HepG2 (cell line): ENCODE measurements around the gene OR2AT4. TPM values are rescaled to one million over a fixed set of nuclear protein-coding genes. Genes with fewer than 3 reads are reported as not detected.

Source experiments
- AKAP8 ChIP-seq: sonication (generic); formaldehyde crosslinking; IDR thresholded peaks from 2 replicates; pipeline ENCODE4 v1.5.1; 2020; ENCODE audit warnings: mild to moderate bottlenecking, missing genetic modification reagents
- HOXA3 ChIP-seq: sonication (generic); formaldehyde crosslinking; IDR thresholded peaks from 2 replicates; pipeline ENCODE4 v1.5.0; 2020; ENCODE audit warnings: missing genetic modification reagents
- JARID2 ChIP-seq: sonication (generic); formaldehyde crosslinking; IDR thresholded peaks from 2 replicates; pipeline ENCODE4 v1.8.1; 2023; ENCODE audit warnings: missing genetic modification reagents, inconsistent platforms; ENCODE audit not compliant: insufficient replicate concordance
- KAT7 ChIP-seq: IDR thresholded peaks from 2 replicates; pipeline ENCODE4 v1.6.1; 2018; ENCODE audit warnings: borderline replicate concordance, missing compliant biosample characterization
- KAT8 ChIP-seq: IDR thresholded peaks from 2 replicates; pipeline ENCODE4 v1.6.1; 2016; ENCODE audit warnings: missing genetic modification reagents, missing compliant biosample characterization
- KDM4B ChIP-seq: sonication (generic); formaldehyde crosslinking; IDR thresholded peaks from 2 replicates; pipeline ENCODE4 v1.4.0; 2020; ENCODE audit warnings: missing genetic modification reagents
- KDM6A ChIP-seq: IDR thresholded peaks from 2 replicates; pipeline ENCODE4 v1.6.1; 2016; ENCODE audit warnings: low read depth
- NFATC3 ChIP-seq: sonication (generic); formaldehyde crosslinking; IDR thresholded peaks from 2 replicates; pipeline ENCODE4 v1.5.1; 2020; ENCODE audit warnings: mild to moderate bottlenecking, missing genetic modification reagents
- NFYB ChIP-seq: sonication (generic); formaldehyde crosslinking; IDR thresholded peaks from 2 replicates; pipeline ENCODE4 v1.4.0; 2020; ENCODE audit warnings: missing genetic modification reagents
- NPAS2 ChIP-seq: sonication (generic); formaldehyde crosslinking; IDR thresholded peaks from 2 replicates; pipeline ENCODE4 v1.8.0; 2022; ENCODE audit warnings: mild to moderate bottlenecking, missing genetic modification reagents, borderline replicate concordance
- RFX3 ChIP-seq: IDR thresholded peaks from 2 replicates; pipeline ENCODE4 v1.6.1; 2016; ENCODE audit warnings: missing biosample characterization, missing genetic modification reagents
- SMAD9 ChIP-seq: sonication (generic); formaldehyde crosslinking; IDR thresholded peaks from 2 replicates; pipeline ENCODE4 v1.5.1; 2020; ENCODE audit warnings: mild to moderate bottlenecking, missing genetic modification reagents
- THYN1 ChIP-seq: sonication (generic); formaldehyde crosslinking; IDR thresholded peaks from 2 replicates; pipeline ENCODE4 v1.8.1; 2023; ENCODE audit warnings: low read depth, mild to moderate bottlenecking, moderate library complexity, missing genetic modification reagents, borderline replicate concordance
- ZNF121 ChIP-seq: sonication (generic); formaldehyde crosslinking; IDR thresholded peaks from 2 replicates; pipeline ENCODE4 v1.5.0; 2020; ENCODE audit warnings: mild to moderate bottlenecking, missing genetic modification reagents
- ZNF253 ChIP-seq: sonication (generic); formaldehyde crosslinking; IDR thresholded peaks from 2 replicates; pipeline ENCODE4 v1.8.0; 2022; ENCODE audit warnings: mild to moderate bottlenecking, missing genetic modification reagents, borderline replicate concordance
- ZNF367 ChIP-seq: sonication (generic); formaldehyde crosslinking; IDR thresholded peaks from 2 replicates; pipeline ENCODE4 v1.4.0; 2020; ENCODE audit warnings: missing genetic modification reagents, borderline replicate concordance
- ZNF431 ChIP-seq: sonication (generic); formaldehyde crosslinking; IDR thresholded peaks from 2 replicates; pipeline ENCODE4 v1.9.0; 2022; ENCODE audit warnings: missing genetic modification reagents, low read depth, mild to moderate bottlenecking, borderline replicate concordance
- ZNF556 ChIP-seq: sonication (generic); formaldehyde crosslinking; IDR thresholded peaks from 2 replicates; pipeline ENCODE4 v1.4.0; 2020; ENCODE audit warnings: mild to moderate bottlenecking, missing genetic modification reagents, borderline replicate concordance
- ZNF577 ChIP-seq: sonication (generic); formaldehyde crosslinking; IDR thresholded peaks from 2 replicates; pipeline ENCODE4 v1.4.0; 2020; ENCODE audit warnings: mild to moderate bottlenecking, low read depth, missing genetic modification reagents, borderline replicate concordance
- ZNF713 ChIP-seq: sonication (generic); formaldehyde crosslinking; IDR thresholded peaks from 2 replicates; pipeline ENCODE4 v1.4.0; 2020; ENCODE audit warnings: mild to moderate bottlenecking, missing genetic modification reagents
- ZNF720 ChIP-seq: sonication (generic); formaldehyde crosslinking; IDR thresholded peaks from 2 replicates; pipeline ENCODE4 v1.4.0; 2020; ENCODE audit warnings: missing genetic modification reagents
- ZNF891 ChIP-seq: sonication (generic); formaldehyde crosslinking; IDR thresholded peaks from 2 replicates; pipeline ENCODE4 v1.5.0; 2020; ENCODE audit warnings: mild to moderate bottlenecking, missing genetic modification reagents
- ZSCAN12 ChIP-seq: sonication (generic); formaldehyde crosslinking; IDR thresholded peaks from 2 replicates; pipeline ENCODE4 v1.9.0; 2021; ENCODE audit warnings: mild to moderate bottlenecking, missing genetic modification reagents
- ZSCAN31 ChIP-seq: sonication (generic); formaldehyde crosslinking; IDR thresholded peaks from 2 replicates; pipeline ENCODE4 v1.5.0; 2020; ENCODE audit warnings: low read depth, mild to moderate bottlenecking, missing genetic modification reagents
- polyA plus RNA-seq, 8 experiments: library from polyadenylated mRNA; depleted of rRNA in 3 of 8; stranded (reverse) in 7 of 8; unstranded in 1 of 8; fragments of >200 nt; fragmentation: Illumina TruSeq in 4 of 8; extraction: Trizol in 4 of 8; gene quantifications; 2 replicates each; pipeline versions ENCODE4 v1.2.1 to v1.2.3, GENCODE V29; 2011 to 2016; ENCODE audit warnings: low read depth in 4 of 8, missing spikeins in 1 of 8, mixed read lengths in 1 of 8; ENCODE audit not compliant: insufficient read depth in 1 of 8
- total RNA-seq, 5 experiments: library from RNA; depleted of rRNA; stranded (reverse); fragments of >200 nt; fragmentation: Illumina TruSeq; extraction: Trizol; gene quantifications; 2 replicates each; pipeline ENCODE4 v1.2.3, GENCODE V29; 2016; ENCODE audit warnings: low read depth in 1 of 5
- TF ChIP-seq, protein P1 (sequence below): IDR thresholded peaks from 2 replicates; pipeline ENCODE4 v1.6.1; 2016; ENCODE audit warnings: missing genetic modification reagents, missing compliant biosample characterization
- TF ChIP-seq, protein P2 (sequence below): sonication (generic); formaldehyde crosslinking; IDR thresholded peaks from 2 replicates; pipeline ENCODE4 v1.4.0; 2020; ENCODE audit warnings: missing genetic modification reagents
- TF ChIP-seq, protein P3 (sequence below): sonication (generic); formaldehyde crosslinking; conservative IDR thresholded peaks from 2 replicates; pipeline ENCODE4 v1.4.0; 2020; ENCODE audit warnings: missing genetic modification reagents
- TF ChIP-seq, protein P4 (sequence below): sonication (generic); formaldehyde crosslinking; IDR thresholded peaks from 2 replicates; pipeline ENCODE4 v1.4.0; 2020; ENCODE audit warnings: missing genetic modification reagents

The OR2AT4 gene
- total and polyA plus RNA-seq, 2 of the 13 experiments (the other 11 are each of a cell fraction or from before 2014, with no cell fraction given) = not detected

- TF ChIP-seq ZNF577 (no peak), KDM4B (CRISPR knock-in tag) (peak; percentile 36; the same call in 1 of the 2 replicates), AKAP8 (CRISPR knock-in tag) (no peak), ZNF556 (no peak), ZNF253 (no peak), ZNF121 (CRISPR knock-in tag) (no peak), ZNF891 (0 out of 2 replicates have a peak, but pooled peaks have one; percentile 44), KDM6A (CRISPR knock-in tag) (no peak), RFX3 (CRISPR knock-in tag) (no peak), ZNF431 (no peak), HOXA3 (CRISPR knock-in tag) (no peak; the same call in 1 of the 2 replicates), THYN1 (CRISPR knock-in tag) (no peak), JARID2 (CRISPR knock-in tag) (no peak), NPAS2 (CRISPR knock-in tag) (no peak), ZSCAN12 (CRISPR knock-in tag) (no peak), KAT8 (CRISPR knock-in tag) (no peak), NFYB (CRISPR knock-in tag) (no peak), ZNF720 (no peak), KAT7 (CRISPR knock-in tag) (no peak), NFATC3 (CRISPR knock-in tag) (no peak), ZNF713 (CRISPR knock-in tag) (no peak), ZSCAN31 (no peak), SMAD9 (CRISPR knock-in tag) (no peak), ZNF367 (CRISPR knock-in tag) (no peak)
- TF ChIP-seq, protein P1, sequence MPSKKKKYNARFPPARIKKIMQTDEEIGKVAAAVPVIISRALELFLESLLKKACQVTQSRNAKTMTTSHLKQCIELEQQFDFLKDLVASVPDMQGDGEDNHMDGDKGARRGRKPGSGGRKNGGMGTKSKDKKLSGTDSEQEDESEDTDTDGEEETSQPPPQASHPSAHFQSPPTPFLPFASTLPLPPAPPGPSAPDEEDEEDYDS (CRISPR knock-in tag) = no peak
- TF ChIP-seq, protein P2, sequence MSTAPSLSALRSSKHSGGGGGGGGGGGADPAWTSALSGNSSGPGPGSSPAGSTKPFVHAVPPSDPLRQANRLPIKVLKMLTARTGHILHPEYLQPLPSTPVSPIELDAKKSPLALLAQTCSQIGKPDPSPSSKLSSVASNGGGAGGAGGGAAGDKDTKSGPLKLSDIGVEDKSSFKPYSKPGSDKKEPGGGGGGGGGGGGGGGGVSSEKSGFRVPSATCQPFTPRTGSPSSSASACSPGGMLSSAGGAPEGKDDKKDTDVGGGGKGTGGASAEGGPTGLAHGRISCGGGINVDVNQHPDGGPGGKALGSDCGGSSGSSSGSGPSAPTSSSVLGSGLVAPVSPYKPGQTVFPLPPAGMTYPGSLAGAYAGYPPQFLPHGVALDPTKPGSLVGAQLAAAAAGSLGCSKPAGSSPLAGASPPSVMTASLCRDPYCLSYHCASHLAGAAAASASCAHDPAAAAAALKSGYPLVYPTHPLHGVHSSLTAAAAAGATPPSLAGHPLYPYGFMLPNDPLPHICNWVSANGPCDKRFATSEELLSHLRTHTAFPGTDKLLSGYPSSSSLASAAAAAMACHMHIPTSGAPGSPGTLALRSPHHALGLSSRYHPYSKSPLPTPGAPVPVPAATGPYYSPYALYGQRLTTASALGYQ (CRISPR knock-in tag) = no peak
- TF ChIP-seq, protein P3, sequence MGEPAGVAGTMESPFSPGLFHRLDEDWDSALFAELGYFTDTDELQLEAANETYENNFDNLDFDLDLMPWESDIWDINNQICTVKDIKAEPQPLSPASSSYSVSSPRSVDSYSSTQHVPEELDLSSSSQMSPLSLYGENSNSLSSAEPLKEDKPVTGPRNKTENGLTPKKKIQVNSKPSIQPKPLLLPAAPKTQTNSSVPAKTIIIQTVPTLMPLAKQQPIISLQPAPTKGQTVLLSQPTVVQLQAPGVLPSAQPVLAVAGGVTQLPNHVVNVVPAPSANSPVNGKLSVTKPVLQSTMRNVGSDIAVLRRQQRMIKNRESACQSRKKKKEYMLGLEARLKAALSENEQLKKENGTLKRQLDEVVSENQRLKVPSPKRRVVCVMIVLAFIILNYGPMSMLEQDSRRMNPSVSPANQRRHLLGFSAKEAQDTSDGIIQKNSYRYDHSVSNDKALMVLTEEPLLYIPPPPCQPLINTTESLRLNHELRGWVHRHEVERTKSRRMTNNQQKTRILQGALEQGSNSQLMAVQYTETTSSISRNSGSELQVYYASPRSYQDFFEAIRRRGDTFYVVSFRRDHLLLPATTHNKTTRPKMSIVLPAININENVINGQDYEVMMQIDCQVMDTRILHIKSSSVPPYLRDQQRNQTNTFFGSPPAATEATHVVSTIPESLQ = no peak
- TF ChIP-seq, protein P4, sequence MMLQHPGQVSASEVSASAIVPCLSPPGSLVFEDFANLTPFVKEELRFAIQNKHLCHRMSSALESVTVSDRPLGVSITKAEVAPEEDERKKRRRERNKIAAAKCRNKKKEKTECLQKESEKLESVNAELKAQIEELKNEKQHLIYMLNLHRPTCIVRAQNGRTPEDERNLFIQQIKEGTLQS (CRISPR knock-in tag) = no peak
These were observed 43.8 kb upstream of the OR2AT4 start (continued) for GRCh38 chr11:75140269-75141138.
